HepG2 (cell line): ENCODE data around the gene PLD1.

Experiments
- CBX5 ChIP-seq: sonication (generic); formaldehyde crosslinking; IDR thresholded peaks from 2 replicates; pipeline ENCODE4 v1.4.0; 2020; ENCODE audit warnings: missing genetic modification reagents, borderline replicate concordance
- EP300 ChIP-seq, 3 experiments: sonication (generic) in 1 of 3; formaldehyde crosslinking in 1 of 3; IDR thresholded peaks; 2 replicates each; pipeline versions ENCODE4 v1.5.1 to v1.6.1; 2011 to 2020; ENCODE audit warnings: low read depth in 2 of 3, low read length in 2 of 3, borderline replicate concordance in 1 of 3, improper control_type of control experiment in 1 of 3, mild to moderate bottlenecking in 1 of 3, missing genetic modification reagents in 1 of 3, moderate library complexity in 1 of 3
- MEIS2 ChIP-seq: sonication (generic); formaldehyde crosslinking; IDR thresholded peaks from 2 replicates; pipeline ENCODE4 v1.9.0; 2021; ENCODE audit warnings: mild to moderate bottlenecking, missing genetic modification reagents
- NFATC3 ChIP-seq: sonication (generic); formaldehyde crosslinking; IDR thresholded peaks from 2 replicates; pipeline ENCODE4 v1.5.1; 2020; ENCODE audit warnings: mild to moderate bottlenecking, missing genetic modification reagents
- TARDBP ChIP-seq: sonication (generic); formaldehyde crosslinking; IDR thresholded peaks from 2 replicates; pipeline ENCODE4 v1.8.0; 2022; ENCODE audit warnings: mild to moderate bottlenecking, missing genetic modification reagents
- ZFX ChIP-seq: sonication (generic); formaldehyde crosslinking; IDR thresholded peaks from 2 replicates; pipeline ENCODE4 v1.4.0; 2020; ENCODE audit warnings: mild to moderate bottlenecking, low read depth, missing genetic modification reagents, moderate library complexity
- ZNF251 ChIP-seq: sonication (generic); formaldehyde crosslinking; IDR thresholded peaks from 2 replicates; pipeline ENCODE4 v1.9.0; 2021; ENCODE audit warnings: mild to moderate bottlenecking, missing genetic modification reagents
- TF ChIP-seq, protein P1 (sequence below): IDR thresholded peaks from 2 replicates; pipeline ENCODE4 v1.6.1; 2012; ENCODE audit warnings: inconsistent platforms
- TF ChIP-seq, protein P2 (sequence below): sonication (generic); formaldehyde crosslinking; IDR thresholded peaks from 2 replicates; pipeline ENCODE4 v1.8.1; 2023; ENCODE audit warnings: mild to moderate bottlenecking, missing genetic modification reagents
- TF ChIP-seq, protein P3 (sequence below): sonication (generic); formaldehyde crosslinking; IDR thresholded peaks from 2 replicates; pipeline ENCODE4 v1.5.0; 2020; ENCODE audit warnings: mild to moderate bottlenecking, missing genetic modification reagents, moderate library complexity

DNA sequence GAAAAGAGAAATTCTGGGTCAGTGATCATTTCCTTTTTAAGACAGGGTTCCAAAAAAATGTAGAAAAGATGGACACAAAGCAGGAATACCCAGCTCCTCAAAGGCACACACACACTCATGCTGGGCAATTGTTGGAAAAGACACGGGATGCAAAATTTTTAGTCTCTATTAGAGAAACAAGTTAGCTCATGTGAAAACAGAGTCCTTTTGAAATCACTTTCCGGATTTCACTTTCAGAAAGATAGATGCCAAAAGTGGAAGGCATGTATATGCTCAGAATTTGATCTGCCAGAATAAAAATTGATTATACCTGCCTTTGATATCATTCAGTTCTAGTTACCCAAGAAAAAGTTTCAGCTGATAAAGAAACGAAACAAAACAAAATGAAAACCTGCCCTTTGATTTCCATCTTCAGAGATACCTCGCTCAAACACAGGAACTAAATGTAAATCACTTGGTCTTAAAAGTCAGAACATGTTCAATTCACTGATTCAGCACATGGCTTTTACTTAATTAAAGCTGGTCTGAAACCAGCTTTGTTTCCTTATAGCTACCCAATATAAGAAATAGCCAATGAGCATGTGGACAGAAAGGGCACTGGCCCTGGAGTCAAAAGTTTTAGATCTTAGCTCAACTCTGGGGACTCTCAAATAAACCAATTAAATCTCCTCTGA is 52.8 kb downstream of the PLD1 start:
- TF ChIP-seq ZNF251 (no peak), CBX5 (CRISPR knock-in tag) (no peak), TARDBP (CRISPR knock-in tag) (no peak), MEIS2 (CRISPR knock-in tag) (no peak), NFATC3 (no peak), EP300 (IDR thresholded peaks at IDR 0.05; ENCODE audit: low read depth in 2 of 2, low read length in 2 of 2) (no peak), EP300 (CRISPR knock-in tag; IDR thresholded peaks at IDR 0.05; ENCODE audit: borderline replicate concordance) (no peak), ZFX (CRISPR knock-in tag) (no peak)
- TF ChIP-seq, protein P1, sequence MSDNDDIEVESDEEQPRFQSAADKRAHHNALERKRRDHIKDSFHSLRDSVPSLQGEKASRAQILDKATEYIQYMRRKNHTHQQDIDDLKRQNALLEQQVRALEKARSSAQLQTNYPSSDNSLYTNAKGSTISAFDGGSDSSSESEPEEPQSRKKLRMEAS = no peak
- TF ChIP-seq, protein P2, sequence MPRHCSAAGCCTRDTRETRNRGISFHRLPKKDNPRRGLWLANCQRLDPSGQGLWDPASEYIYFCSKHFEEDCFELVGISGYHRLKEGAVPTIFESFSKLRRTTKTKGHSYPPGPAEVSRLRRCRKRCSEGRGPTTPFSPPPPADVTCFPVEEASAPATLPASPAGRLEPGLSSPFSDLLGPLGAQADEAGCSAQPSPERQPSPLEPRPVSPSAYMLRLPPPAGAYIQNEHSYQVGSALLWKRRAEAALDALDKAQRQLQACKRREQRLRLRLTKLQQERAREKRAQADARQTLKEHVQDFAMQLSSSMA (CRISPR knock-in tag) = no peak
- TF ChIP-seq, protein P3, sequence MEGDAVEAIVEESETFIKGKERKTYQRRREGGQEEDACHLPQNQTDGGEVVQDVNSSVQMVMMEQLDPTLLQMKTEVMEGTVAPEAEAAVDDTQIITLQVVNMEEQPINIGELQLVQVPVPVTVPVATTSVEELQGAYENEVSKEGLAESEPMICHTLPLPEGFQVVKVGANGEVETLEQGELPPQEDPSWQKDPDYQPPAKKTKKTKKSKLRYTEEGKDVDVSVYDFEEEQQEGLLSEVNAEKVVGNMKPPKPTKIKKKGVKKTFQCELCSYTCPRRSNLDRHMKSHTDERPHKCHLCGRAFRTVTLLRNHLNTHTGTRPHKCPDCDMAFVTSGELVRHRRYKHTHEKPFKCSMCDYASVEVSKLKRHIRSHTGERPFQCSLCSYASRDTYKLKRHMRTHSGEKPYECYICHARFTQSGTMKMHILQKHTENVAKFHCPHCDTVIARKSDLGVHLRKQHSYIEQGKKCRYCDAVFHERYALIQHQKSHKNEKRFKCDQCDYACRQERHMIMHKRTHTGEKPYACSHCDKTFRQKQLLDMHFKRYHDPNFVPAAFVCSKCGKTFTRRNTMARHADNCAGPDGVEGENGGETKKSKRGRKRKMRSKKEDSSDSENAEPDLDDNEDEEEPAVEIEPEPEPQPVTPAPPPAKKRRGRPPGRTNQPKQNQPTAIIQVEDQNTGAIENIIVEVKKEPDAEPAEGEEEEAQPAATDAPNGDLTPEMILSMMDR (CRISPR knock-in tag) = no peak
